GM19035 (cell line): ENCODE results near the gene ANXA9.

Experiments
- ATAC-seq: cut with Tn5 transposase; IDR thresholded peaks from one replicate; pipeline ENCODE4 v1.9.1; 2021; ENCODE audit not compliant: unreplicated experiment

ANXA9 gene, protein sequence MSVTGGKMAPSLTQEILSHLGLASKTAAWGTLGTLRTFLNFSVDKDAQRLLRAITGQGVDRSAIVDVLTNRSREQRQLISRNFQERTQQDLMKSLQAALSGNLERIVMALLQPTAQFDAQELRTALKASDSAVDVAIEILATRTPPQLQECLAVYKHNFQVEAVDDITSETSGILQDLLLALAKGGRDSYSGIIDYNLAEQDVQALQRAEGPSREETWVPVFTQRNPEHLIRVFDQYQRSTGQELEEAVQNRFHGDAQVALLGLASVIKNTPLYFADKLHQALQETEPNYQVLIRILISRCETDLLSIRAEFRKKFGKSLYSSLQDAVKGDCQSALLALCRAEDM

DNA sequence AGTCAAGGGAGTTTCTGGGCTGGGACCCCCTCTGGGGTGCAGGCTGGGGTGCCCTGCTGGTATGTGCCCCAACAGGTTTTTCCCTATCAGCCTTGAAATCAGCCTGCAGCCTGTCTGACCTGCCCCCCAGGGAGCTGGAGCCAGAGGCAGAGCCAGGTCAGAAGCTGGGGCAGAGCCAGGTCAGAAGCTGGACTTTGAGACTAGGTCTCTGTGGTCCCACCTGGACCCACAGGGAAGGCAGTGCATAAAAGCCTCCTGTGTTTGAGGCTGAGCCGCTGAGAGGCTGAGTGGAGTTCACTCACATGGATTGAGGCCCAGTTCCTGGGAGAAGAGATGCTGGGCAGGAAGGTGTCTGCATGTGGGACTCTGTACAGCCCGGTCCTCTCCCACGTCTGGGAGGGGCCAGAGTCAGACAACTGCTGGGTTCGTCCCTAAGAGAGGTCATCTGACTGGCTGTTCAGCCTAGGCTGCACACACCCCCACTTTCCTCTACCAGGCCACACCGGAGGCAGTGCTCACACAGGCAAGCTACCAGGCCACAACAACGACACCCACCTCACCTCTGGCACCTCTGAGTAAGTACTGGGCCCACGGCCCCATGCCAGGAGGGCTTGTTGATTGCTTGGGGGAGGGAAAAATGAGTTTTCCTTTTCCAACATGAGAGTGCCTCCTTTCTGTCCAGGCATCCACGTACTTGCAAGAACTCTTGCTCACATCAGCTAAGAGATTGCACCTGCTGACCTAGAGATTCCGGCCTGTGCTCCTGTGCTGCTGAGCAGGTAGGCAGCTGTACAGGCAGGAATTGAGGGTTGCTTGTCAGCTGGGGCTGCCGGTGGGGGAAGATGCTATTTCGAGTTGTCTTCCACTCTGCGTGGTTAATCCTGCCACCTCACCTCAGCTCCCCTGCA is at the start of gene ANXA9:
Gene ANXA9, plus strand, starts transcription at position 488 of the 908 bp plus-strand sequence. CDS start 814 bp downstream, outside the sequence.
- ATAC-seq, result no peak

DNA sequence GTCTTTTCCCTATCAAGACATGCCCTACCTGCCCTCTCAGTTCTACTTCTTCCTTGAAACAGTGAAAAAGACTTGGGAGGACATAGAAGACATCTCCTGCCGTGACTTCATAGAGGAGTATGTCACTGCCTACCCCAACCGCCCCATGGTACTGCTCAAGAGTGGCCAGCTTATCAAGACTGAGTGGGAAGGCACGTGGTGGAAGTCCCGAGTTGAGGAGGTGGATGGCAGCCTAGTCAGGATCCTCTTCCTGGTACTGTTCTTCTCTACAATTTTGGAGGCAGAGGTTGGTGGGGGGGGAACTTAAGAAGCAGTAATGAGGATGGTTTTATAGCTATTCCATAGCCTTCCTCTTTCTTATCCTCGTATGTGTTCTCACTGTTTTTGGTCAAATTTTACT is 37.2 kb upstream of the ANXA9 start:
- ATAC-seq, result no peak

DNA sequence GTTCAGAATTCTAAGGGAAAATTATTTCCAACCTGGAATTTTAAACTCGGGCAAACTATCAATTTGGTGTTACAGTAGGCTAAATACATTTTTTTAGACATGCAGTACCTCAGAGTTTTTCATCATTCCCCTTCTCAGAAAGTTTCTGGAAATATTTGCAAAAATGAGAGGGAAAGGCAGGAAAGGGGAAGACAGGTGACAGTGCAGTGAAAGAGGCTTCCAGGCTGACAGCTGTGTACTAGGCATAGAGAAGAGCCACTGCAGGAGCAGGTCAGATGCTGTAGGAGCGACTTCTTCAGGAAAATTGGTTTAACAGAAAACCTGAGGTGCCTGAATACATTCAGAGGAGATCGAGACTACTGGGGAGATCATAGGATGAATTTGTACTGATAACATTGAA is 27.4 kb upstream of the ANXA9 start:
- ATAC-seq, result no peak

- ATAC-seq, result no peak
Measured at GRCh38 chr1:150955280-150955679, 26.8 kb upstream of the ANXA9 start.

- ATAC-seq, result no peak
Measured at GRCh38 chr1:150957666-150958065, 24.4 kb upstream of the ANXA9 start.

- ATAC-seq, result no peak
Measured at GRCh38 chr1:150960646-150961045, 21.4 kb upstream of the ANXA9 start.

GRCh38 chr1:150961756-150962155 is 20.3 kb upstream of the ANXA9 start:
- no peak for ATAC-seq

DNA sequence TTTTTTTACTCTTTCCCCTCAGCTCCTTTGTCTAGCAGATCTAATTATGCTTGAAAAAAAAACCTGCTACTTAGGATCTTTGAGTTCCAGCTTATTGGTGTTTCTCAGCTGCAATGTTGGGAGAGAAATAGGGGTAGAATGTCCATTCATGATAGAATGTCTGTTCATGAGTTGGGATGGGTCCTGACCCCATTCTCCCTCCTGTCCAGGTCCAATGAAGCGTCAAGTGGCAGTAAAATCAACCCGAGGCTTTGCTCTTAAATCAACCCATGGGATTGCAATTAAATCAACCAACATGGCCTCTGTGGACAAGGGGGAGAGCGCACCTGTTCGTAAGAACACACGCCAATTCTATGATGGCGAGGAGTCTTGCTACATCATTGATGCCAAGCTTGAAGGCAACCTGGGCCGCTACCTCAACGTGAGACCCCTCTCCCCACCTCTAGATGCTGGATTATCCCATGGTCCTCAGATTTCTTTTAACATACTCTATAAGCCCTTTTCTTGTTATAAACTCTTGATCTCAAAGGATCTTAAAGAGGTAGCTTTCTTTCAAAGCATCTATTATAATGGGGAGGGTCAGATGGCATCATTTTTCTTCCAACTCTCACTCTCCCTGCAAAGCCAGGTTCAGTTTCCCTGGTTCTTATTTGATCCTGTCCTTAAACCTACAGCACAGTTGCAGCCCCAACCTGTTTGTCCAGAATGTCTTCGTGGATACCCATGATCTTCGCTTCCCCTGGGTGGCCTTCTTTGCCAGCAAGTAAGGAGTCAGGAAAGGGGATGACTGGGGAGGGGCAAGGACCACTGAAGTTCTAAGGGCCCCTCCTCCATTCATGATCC is 18.6 kb upstream of the ANXA9 start:
- ATAC-seq, result no peak

GRCh38 chr1:150964164-150964489 is 18.0 kb upstream of the ANXA9 start:
- no peak for ATAC-seq

DNA sequence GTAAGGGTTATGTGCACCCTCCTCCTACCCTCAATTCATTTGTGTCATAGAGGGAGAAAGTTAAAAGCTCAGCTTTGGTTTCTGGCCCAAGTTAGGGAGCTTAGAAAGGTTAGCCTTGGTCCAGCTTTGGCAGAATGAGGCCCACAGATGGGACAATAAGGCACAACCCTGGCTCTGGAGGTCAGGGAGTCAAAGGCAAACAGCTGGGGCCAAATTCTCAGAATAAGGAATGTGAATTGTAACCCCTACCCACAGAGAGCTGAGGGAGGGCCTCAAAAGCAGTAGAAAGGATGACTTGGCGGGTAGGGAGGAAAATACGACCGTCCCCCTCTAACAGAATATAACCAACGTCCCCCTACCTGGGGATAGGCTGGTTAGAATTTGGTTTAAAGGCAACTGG is 16.5 kb upstream of the ANXA9 start:
- ATAC-seq, result no peak

DNA sequence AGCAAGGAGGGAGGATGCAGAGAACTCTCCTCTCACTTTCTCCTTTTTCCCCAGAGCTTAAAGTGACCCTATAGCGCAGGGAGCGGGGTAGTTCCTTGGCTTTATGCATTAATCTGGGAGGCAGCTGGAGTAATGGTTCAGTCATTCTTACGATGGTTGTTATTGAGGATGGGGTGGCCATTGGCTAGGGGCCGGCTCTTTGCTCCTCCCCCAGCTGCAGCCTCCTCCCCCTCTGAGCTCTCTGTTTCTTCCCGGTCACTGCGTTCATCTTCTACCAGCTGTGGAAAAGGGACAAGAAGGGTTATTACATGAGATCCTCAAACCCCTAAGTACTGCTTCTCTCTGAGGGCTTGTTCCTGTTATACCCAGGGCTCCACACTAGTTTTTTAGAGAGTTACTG is 16.1 kb upstream of the ANXA9 start:
- no peak for ATAC-seq

DNA sequence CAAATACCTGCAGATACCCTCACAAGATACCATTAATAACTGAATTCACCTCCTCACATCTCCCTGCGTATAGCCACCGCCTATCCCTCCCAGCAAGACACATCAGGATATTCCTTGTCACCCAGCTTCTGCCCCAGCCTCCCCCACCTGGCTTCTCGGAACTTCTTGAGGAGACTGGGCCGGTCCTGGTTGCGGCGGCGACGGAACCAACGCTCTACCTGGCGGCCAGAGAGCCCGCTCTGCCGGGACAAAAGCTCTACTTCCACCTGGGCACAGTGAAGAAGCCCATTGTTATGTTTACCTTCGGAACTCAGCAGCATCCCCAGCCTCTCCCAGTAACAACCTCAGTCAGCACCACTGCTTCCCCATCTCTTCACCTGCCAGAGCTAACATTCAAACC is 14.2 kb upstream of the ANXA9 start:
- no peak for ATAC-seq

- ATAC-seq, result no peak
Measured at GRCh38 chr1:150968491-150968890, 13.6 kb upstream of the ANXA9 start.

- ATAC-seq, result no peak
Measured at GRCh38 chr1:150969626-150970025, 12.5 kb upstream of the ANXA9 start.

DNA sequence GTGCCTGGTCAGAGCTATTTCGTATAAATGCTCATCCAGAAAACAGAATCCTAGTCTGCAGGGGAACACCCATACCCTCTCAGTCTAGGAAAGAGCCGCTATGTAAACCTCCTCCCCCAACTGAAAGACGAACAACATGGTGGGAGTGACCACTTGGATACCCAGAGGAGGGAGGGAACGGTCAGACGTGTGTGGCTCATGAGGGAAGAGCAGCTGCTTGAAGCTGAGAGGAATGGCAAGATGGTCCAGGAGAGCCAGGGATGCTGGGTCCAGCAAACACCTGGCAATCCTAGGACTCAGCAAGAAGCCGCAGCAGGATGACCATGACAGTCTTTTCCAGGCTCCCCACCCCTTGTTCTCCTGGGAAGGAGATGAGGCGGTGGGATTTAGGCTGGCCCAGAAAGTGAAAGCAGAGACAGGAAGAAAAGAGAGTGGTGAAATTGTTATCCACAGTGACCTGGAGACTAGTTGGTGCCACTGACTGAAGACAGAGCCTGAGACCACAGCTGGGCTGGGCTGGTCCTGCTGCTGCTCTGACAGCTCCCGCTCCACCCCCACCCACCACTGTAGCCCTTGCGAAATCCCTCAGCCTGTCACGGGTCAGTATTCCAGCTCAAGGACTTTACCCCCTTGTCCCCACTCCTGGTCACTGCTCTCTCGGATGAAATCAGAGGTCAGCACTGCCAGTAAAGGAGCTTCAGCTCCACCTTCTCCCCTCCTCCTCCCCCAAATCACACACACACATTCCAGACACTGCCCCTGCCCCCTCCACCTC is 11.1 kb upstream of the ANXA9 start:
- ATAC-seq, result no peak

DNA sequence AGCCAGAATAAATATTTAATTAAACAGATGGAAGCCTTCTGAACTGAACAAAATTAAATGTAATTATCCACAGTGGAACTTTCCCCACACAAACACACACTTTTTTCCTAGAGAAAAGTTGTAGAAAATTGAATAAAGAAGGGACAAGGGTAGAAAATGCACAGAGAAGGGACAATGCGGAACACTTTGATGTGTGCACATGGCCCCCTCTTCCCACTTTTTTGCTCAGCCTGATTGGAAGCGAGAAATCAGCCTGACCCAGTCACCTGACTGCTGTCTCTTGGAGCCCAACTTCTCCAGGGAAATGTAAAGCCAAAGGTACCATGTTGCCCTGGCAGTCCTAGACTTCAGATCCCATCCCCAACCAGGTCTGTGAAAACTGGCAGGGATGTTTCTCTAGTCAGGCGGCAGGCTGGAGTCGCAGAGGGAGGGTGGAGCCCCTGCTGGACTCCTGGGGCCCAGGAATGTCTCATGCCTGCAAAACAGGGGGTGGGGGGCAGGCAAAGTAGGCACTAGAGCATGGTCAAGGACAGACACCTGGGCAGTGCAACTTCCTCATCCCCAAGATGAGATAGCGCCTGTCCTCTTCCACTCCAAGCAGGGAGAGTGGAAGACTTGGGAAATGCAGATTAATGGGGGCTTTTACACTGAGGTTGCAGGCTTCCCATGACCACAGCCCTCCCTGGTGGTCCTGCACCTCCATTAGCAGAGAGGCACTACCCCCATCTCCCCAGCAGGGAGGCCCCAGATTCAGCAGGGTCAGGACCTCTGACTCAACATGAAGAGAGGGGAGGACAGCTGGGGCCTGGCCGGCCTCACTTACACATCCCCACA is 10.3 kb upstream of the ANXA9 start:
- no peak for ATAC-seq

DNA sequence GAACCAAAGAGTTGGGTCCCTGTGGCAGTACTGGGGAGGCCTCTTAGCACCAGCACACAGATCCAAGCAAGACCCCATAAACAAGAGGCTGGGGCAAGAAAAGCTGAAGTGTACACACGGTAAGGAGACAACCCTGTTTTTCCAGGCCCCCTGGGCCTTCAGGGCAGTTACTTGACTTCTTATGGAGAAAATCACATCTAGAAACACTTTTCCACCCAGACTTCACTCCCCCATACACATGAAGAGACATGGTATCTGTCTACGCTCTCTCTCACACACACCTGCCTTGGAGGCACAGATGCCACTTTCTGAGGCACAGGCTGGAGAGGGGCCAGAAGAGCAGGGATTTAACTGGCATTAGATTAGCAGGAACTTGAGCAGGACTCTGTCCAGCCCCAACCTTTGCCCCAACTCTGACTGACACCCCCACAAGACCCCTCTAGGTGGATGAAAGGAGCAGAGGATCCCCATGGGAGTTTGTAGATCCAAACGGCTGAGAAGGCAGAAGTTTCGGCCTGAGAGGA is 9.6 kb upstream of the ANXA9 start:
- ATAC-seq, result no peak

DNA sequence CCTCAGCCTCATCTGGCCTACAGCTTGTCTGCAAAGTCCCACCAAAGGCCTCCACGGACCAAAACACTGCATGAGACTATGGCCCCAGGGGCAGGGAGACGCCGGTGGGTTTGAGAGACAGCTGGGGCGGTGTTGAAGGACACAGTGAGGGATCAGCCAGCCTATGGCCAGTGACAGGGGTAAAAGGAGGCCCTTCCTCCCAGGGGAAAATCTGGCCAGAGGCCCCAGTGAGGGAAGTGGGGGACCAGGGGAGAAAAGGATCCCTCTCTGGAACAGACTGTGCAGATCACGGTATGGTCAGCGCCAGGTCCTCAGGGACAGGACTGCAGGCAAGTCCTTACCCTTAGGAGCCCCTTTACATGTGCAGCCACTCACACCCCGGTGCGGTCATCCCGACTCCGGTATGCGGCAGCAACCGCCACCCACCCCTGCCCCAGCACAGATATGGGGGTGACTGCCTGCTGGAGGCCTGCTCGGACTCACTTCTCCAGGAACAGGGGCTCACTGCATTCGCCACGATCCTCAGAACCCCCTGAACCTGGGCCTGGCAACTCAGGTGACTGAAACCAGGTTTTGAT is 8.7 kb upstream of the ANXA9 start:
- ATAC-seq, result no peak
